Lung microvascular endothelial cell (primary cell): Measurements from ENCODE around the gene SYNJ2. TPM values are rescaled to one million over a fixed set of nuclear protein-coding genes. Genes with fewer than 3 reads are reported as not detected.

Experiments
- DNase-seq, 2 donors: peaks; one replicate each; pipeline versions ENCODE4 v3.0.0 to v3.0.0-alpha.2; 2010; ENCODE audit warnings: low read depth in 2 of 2
- total RNA-seq: library from RNA; depleted of rRNA; stranded (reverse); fragments of >200 nt; gene quantifications from 2 replicates; pipeline ENCODE4 v1.2.1, GENCODE V29; 2014

Gene SYNJ2
- total RNA-seq, 1 donor from 2014 or later = 12.1 TPM

GRCh38 chr6:158040051-158040803 lies 58.6 kb downstream of the SYNJ2 start:
- peak; percentile 80 to 99 for DNase-seq

- DNase-seq = peak in 1 of 2 donors; percentile 88
Observed at GRCh38 chr6:158040804-158041347, 59.2 kb downstream of the SYNJ2 start.

- no peak for DNase-seq
Observed at GRCh38 chr6:158041370-158041769, 59.7 kb downstream of the SYNJ2 start.

- DNase-seq = peak in 1 of 2 donors; percentile 29
Observed at GRCh38 chr6:158041788-158042187, 60.1 kb downstream of the SYNJ2 start.

GRCh38 chr6:158042245-158042798 lies 60.7 kb downstream of the SYNJ2 start:
- peak; percentile 90 to 93 for DNase-seq

- DNase-seq = no peak
Observed at GRCh38 chr6:158043008-158043407, 61.3 kb downstream of the SYNJ2 start.

- no peak for DNase-seq
Observed at GRCh38 chr6:158043586-158044524, 62.2 kb downstream of the SYNJ2 start.

- no peak for DNase-seq
Observed at GRCh38 chr6:158044525-158044888, 62.8 kb downstream of the SYNJ2 start.

- no peak for DNase-seq
Observed at GRCh38 chr6:158046201-158047126, 64.8 kb downstream of the SYNJ2 start.

GRCh38 chr6:158047127-158047518 lies 65.5 kb downstream of the SYNJ2 start:
- DNase-seq = no peak

- no peak for DNase-seq
Observed at GRCh38 chr6:158047563-158048323, 66.1 kb downstream of the SYNJ2 start.

- DNase-seq = no peak
Observed at GRCh38 chr6:158048589-158048988, 66.9 kb downstream of the SYNJ2 start.

GRCh38 chr6:158049055-158050028 lies 67.7 kb downstream of the SYNJ2 start:
- DNase-seq = no peak

- DNase-seq = no peak
Observed at GRCh38 chr6:158050107-158050735, 68.6 kb downstream of the SYNJ2 start.

- no peak for DNase-seq
Observed at GRCh38 chr6:158050955-158051354, 69.3 kb downstream of the SYNJ2 start.

GRCh38 chr6:158051968-158052367 lies 70.3 kb downstream of the SYNJ2 start:
- DNase-seq = no peak

- no peak for DNase-seq
Observed at GRCh38 chr6:158053377-158054313, 72.0 kb downstream of the SYNJ2 start.
